Measurements from ENCODE around the gene ARL17A. TPM values are rescaled to one million over a fixed set of nuclear protein-coding genes. Genes with fewer than 3 reads are reported as not detected.

Gene ARL17A
- polyA plus RNA-seq, 2 of the 4 experiments (the other 2 are of a cell fraction), result 9.3 to 18.6 TPM

Small RNA genes lying within 50 kb of the gene (small RNA-seq; reads per million reads assigned to genes)
- gene RN7SL199P, result 0 reads per million in 6 experiments

Other genes with a start within 250 kb of the ARL17A start
- gene ARL17B, start 217.9 kb downstream of the ARL17A start, polyA plus RNA-seq (2011; rRNA removed), result 7.3 and 9.7 TPM in 2 replicates
- 6.3 to 7.2 TPM (median 6.3 TPM) in 3 replicates for gene ARL17B, start 217.9 kb downstream of the ARL17A start, polyA plus RNA-seq (2017; fragmentation: RNase III; extraction: RNeasy Plus Mini Kit Qiagen cat#74134 plus additional on column Dnase treatment)
- 5.7 and 6.2 TPM in 2 replicates for gene LRRC37A2, start 67.2 kb downstream of the ARL17A start, polyA plus RNA-seq (2011; rRNA removed)
- gene LRRC37A2, start 67.2 kb downstream of the ARL17A start, polyA plus RNA-seq (2017; fragmentation: RNase III; extraction: RNeasy Plus Mini Kit Qiagen cat#74134 plus additional on column Dnase treatment), result 2.3 to 2.7 TPM (median 2.4 TPM) in 3 replicates
- 61.2 and 63.1 TPM in 2 replicates for gene NSF, start 11.0 kb upstream of the ARL17A start, polyA plus RNA-seq (2011; rRNA removed)
- 30.1 to 31.4 TPM (median 31.0 TPM) in 3 replicates for gene NSF, start 11.0 kb upstream of the ARL17A start, polyA plus RNA-seq (2017; fragmentation: RNase III; extraction: RNeasy Plus Mini Kit Qiagen cat#74134 plus additional on column Dnase treatment)
- gene WNT3, start 239.0 kb upstream of the ARL17A start, polyA plus RNA-seq (2011; rRNA removed), result 10.8 and 11.6 TPM in 2 replicates
- gene WNT3, start 239.0 kb upstream of the ARL17A start, polyA plus RNA-seq (2017; fragmentation: RNase III; extraction: RNeasy Plus Mini Kit Qiagen cat#74134 plus additional on column Dnase treatment), result 5.9 to 8.4 TPM (median 8.3 TPM) in 3 replicates

Measured in A549 (cell line).